Left hindlimb (tissue), 1 donor: Measurements from ENCODE around the gene CCL20.

Experiments
- DNase-seq: peaks from one replicate; pipeline ENCODE4 v3.0.0-alpha.2; 2018

CCL20 gene

GRCh38 chr2:227804975-227805374, 8.7 kb upstream of the CCL20 start:
- no peak for DNase-seq

GRCh38 chr2:227805578-227805977, 8.1 kb upstream of the CCL20 start:
- DNase-seq, result no peak

GRCh38 chr2:227808936-227809335, 4.7 kb upstream of the CCL20 start:
- no peak for DNase-seq

- DNase-seq, result no peak
Observed at GRCh38 chr2:227812001-227812400, 1.6 kb upstream of the CCL20 start.

GRCh38 chr2:227813229-227813561, 447 bp upstream of the CCL20 start:
- DNase-seq, result no peak

- DNase-seq, result no peak
Observed at GRCh38 chr2:227815066-227815465, 1.4 kb downstream of the CCL20 start.

GRCh38 chr2:227816507-227817294, 3.1 kb downstream of the CCL20 start:
- DNase-seq, result no peak

- no peak for DNase-seq
Observed at GRCh38 chr2:227817336-227817735, 3.7 kb downstream of the CCL20 start.

GRCh38 chr2:227817850-227818674, 4.4 kb downstream of the CCL20 start:
- peak; percentile 53 for DNase-seq

GRCh38 chr2:227818675-227819397, 5.2 kb downstream of the CCL20 start:
- DNase-seq, result no peak

- DNase-seq, result no peak
Observed at GRCh38 chr2:227819398-227819697, 5.7 kb downstream of the CCL20 start.

GRCh38 chr2:227821043-227821942, 7.7 kb downstream of the CCL20 start:
- DNase-seq, result no peak

- DNase-seq, result no peak
Observed at GRCh38 chr2:227822416-227823003, 8.9 kb downstream of the CCL20 start.

GRCh38 chr2:227823922-227824321, 10.3 kb downstream of the CCL20 start:
- DNase-seq, result no peak

GRCh38 chr2:227824711-227825110, 11.1 kb downstream of the CCL20 start:
- DNase-seq, result no peak

GRCh38 chr2:227826019-227826521, 12.4 kb downstream of the CCL20 start:
- DNase-seq, result no peak

- DNase-seq, result no peak
Observed at GRCh38 chr2:227826563-227826962, 12.9 kb downstream of the CCL20 start.

GRCh38 chr2:227827143-227827542, 13.5 kb downstream of the CCL20 start:
- no peak for DNase-seq

- no peak for DNase-seq
Observed at GRCh38 chr2:227828477-227828912, 14.9 kb downstream of the CCL20 start.

GRCh38 chr2:227829337-227829736, 15.7 kb downstream of the CCL20 start:
- DNase-seq, result no peak

- no peak for DNase-seq
Observed at GRCh38 chr2:227834423-227834822, 20.8 kb downstream of the CCL20 start.
